HL-60/S4 treated with phorbol 12-myristate 13-acetate at 8.2 ng/mL for 4 days and 3 days (cell line): ENCODE results near the gene WLS.
"Not testable (repeated sequence)": the region's sequence is repeated elsewhere in the genome, so short reads cannot be mapped to it uniquely, and the experiment has no call there.

Experiments
- in situ Hi-C: fragments of 300-500 bp; cut with MboI; formaldehyde crosslinking; loops from 2 replicates; pipeline ENCODE4 v1.15.0; 2022; ENCODE audit warnings: low sequenced_read_pairs

The WLS gene

GRCh38 chr1:68201546-68202238 lies 30.6 kb downstream of the WLS start:
- in situ Hi-C loops = no loop called here

DNA sequence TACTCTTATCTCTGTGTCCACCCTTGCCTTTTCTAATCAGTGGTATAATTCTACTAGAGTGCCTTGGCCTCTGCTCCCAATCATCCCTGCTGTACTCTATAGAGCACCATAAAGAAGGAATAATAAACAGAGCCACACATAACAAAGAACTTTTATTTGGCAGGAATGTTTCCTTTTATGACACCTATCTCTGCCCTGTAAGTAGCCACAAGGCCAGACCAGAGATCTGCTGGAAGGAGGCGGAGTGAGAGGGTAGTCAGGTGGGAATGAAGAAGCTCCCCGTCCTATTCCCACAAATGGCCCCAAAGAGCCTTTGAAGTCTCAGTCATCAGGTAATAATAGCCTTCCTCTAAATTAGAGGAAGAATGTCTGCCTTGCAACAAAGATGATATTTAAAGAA lies 32.7 kb downstream of the WLS start:
- in situ Hi-C loops = no loop called here

DNA sequence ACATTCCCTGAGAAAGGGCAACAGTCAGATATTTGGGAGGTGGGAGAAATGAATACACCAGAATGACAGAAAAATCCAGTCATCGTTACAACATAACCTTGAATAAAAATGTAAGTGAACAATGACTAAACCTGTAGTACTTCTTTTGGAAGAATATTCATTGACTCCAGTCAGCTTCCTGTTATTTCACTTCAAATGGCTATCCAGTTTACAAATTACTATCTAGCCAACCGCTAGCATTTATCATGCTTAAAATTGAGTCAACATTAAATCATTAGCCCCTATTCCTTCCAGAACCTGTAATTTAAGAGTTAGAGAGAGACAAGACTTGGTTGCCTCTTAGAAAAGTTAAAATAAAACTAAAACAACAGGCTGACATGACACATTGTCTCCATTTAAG lies 33.6 kb downstream of the WLS start:
- in situ Hi-C loops = no loop called here

DNA sequence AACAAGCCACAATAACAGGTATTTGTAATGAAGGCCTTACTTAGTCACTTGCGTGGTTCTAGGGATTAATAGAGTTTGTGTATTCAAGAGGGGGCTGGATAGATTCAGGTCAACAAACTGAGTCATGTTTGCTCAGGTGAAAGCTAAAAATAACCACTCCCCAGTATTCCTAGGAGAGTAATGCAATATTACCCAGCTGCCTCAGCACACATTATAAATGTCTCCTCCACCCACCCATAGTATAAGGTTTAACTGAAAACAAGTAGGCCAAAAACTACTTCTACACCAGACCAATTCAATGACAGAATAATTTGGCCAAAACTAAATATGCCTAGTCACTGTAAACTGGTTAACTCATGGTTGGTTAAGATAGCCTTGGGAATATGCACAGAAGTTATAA lies 34.4 kb downstream of the WLS start:
- in situ Hi-C loops = no loop called here

DNA sequence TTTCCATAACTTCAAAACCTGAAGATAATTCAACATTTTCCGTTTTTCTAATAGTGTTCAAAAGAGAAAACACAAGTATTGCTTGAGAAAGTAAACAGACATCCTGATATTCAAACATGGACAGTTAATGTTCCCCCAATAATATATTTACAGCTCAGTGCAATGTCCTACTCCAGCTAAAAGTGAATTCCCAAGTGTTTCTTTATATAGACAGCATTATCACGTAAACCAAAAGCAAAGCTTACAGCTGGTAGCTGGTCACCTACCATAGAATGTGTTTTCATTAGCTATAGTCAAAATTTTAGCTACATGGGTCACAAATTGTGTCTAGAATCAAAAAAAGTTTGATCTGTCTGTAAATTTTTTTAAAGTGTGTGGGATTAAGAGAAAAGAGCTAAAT lies 34.9 kb downstream of the WLS start:
- in situ Hi-C loops = no loop called here

DNA sequence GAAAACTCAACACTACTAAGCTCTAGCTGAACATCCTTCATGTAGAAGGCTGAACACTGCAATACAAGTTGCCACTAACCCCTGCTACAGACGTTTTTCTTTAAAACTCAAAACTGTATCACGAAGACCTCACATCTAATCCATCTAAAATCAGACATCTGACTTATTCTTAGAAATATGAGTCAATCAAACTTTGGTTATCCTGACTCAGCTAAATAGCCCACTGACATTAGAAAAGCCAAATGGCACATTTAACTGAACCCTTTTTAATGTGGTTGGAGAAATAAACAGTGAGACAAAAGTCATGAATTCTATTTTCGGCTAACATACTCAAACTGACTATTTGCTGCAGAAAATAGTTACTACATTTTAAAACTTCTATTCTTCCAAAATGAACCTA lies 35.6 kb downstream of the WLS start:
- in situ Hi-C loops = no loop called here

DNA sequence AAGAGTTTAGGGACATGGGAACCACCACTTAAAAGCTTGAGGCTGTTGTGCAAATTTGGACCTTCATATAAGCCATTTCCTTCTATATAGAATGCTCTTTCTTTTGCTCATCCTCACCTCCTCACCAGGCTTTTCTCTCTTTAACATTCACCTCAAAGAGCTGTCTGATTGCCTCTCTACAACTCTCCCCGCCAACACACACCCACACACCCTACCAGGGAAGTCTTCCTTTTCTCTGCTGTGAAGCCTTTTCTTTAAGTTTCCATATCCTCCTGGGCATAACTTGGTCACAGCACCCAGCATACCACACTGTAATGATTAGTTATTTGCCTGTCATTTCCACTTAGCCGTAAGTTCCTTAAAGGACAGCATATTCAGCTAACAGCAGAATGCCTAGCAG lies 40.6 kb downstream of the WLS start:
- in situ Hi-C loops = no loop called here

- in situ Hi-C loops = no loop called here
Observed at GRCh38 chr1:68188644-68189340, 43.5 kb downstream of the WLS start.

DNA sequence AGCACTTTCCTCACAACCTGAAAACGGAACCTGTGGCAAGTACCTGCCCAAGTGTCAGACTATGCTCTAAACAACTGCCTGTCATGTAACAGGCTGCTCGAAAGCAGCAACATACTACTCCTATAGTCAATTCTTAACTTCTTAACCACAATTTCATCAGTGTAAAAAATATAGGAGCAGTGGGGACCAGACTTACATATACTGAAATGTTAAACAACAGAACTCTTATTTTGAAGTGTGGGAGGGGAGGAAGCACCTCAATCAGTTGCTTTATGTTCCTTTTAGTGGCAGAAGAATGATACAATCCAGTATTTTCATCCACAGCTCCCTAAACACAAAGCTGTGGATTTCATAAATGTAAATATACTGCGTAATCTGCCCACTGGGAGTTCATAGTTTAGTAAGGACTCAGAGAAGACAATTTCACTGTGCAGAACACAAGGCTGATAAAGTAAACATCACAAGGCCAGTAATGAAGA lies 44.2 kb downstream of the WLS start:
- in situ Hi-C loops = no loop called here

GRCh38 chr1:68185743-68186142 lies 46.6 kb downstream of the WLS start:
- in situ Hi-C loops = no loop called here

GRCh38 chr1:68183895-68184294 lies 48.4 kb downstream of the WLS start:
- in situ Hi-C loops = no loop called here

DNA sequence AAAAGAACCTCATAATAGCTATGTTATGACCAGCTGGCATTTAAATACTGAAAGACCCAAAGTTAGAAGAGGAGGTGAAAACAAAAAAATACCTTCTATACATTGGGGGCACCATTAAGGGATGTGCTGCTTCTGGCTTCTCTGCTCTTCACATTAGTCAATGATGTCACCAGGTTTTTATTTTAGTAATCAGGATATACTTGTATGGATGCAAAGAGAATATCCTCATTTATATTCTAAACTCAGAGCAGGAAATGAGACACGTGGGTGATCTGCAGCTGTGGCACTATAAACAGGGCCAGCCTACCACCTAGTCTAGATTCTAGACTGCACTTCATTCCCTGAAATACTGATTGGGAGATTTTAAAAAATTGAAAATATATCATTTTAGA lies 51.2 kb downstream of the WLS start:
- in situ Hi-C loops = no loop called here

- in situ Hi-C loops = no loop called here
Observed at GRCh38 chr1:68180441-68181164, 51.7 kb downstream of the WLS start.

GRCh38 chr1:68178821-68179490 lies 53.4 kb downstream of the WLS start:
- in situ Hi-C loops = no loop called here

- in situ Hi-C loops = no loop called here
Observed at GRCh38 chr1:68175621-68176398, 56.5 kb downstream of the WLS start.

DNA sequence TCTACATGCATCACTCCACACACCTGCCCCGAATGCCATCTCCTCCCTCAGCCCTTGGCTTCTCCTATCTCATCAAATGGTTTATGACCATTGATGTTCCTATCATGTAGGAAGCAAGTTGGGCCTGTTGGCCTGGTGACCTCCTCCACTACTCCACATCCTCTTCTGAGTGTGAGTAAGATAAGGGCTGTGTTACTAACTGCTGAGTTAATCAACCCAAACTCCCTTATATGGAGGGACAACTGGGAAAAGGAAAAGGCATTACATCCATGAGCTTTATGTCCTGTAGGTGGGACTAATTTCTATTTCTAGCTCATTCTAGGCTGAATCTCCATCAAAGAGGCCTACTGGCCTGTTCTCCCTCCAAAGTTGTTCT lies 57.6 kb downstream of the WLS start:
- in situ Hi-C loops = no loop called here

GRCh38 chr1:68173936-68174737 lies 58.2 kb downstream of the WLS start:
- in situ Hi-C loops = no loop called here

DNA sequence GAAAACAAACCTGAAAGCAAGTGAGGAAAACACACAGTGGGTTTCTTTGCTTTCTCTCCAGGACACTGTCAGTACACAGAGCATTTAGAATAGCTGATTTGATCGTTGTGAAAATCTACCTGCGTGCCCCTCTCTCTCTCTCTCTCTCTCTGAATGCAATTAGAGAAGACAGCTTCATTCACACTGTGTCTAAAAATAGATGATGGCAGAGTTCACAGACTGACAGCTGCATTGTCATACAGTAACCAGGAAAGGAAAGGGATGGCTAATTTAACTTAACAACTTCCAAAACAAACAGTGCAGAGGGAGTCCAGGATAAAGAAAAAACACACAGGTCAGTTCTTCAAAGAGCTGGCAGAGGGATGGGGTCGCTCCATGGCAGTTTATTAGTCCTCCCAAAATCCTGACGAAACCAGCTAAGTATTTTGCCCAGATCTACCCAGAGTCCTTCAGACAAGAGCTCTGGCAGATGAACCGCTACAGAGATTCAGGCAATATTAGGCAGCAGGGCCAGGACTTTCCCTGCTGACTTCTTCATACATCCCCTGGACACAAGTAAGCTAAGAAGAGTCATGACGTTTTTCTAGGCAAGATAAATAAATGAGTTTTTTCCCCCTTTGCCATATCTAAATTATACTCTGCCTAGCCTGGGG lies 58.9 kb downstream of the WLS start:
- in situ Hi-C loops = no loop called here

GRCh38 chr1:68171795-68172194 lies 60.5 kb downstream of the WLS start:
- in situ Hi-C loops = not testable (repeated sequence)
